ENCODE measurements around the gene DPAGT1. TPM values are rescaled to one million over a fixed set of nuclear protein-coding genes. Genes with fewer than 3 reads are reported as not detected.
A peak's percentile ranks its signal among the peaks of the same experiment; 100 is the strongest.
"Not testable (repeated sequence)": the region's sequence is repeated elsewhere in the genome, so short reads cannot be mapped to it uniquely, and the experiment has no call there.

Gene DPAGT1
- total RNA-seq, 1 donor from 2014 or later, result 15.4 TPM

- H3K27ac ChIP-seq (replicated peaks), result no peak overlapping the region
- no peak for DNase-seq
- no peak overlapping the region for H3K4me3 ChIP-seq
- H3K27me3 ChIP-seq (ENCODE audit: low read depth), result no peaks in the 10 kb centered on the region
- TF ChIP-seq CTCF (IDR thresholded peaks at IDR 0.05; ENCODE audit: borderline replicate concordance), result no peak
- H3K9me3 ChIP-seq (replicated peaks), result no peaks in the 10 kb centered on the region
- H3K4me1 ChIP-seq, result no peaks in the 10 kb centered on the region
- intact Hi-C loops (cut with micrococcal nuclease), result no loop called here
- peaks cover 99% of the 10 kb centered on the region for H3K36me3 ChIP-seq
Observed at GRCh38 chr11:119077839-119078238, 23.8 kb downstream of the DPAGT1 start.

- Histone ChIP-seq H3K36me3 (peaks cover 32% of the 10 kb centered on the region), H3K27me3 (ENCODE audit: low read depth) (no peaks in the 10 kb centered on the region), H3K9me3 (replicated peaks) (no peaks in the 10 kb centered on the region), H3K4me3 (peak within 1 kb of the TSS; percentile 94), H3K27ac (replicated peaks) (peak within 1 kb of the TSS; percentile 91), H3K4me1 (peaks cover 44% of the 10 kb centered on the region)
- DNase-seq, result peak; percentile 99
- no peak for TF ChIP-seq CTCF (IDR thresholded peaks at IDR 0.05; ENCODE audit: borderline replicate concordance)
- intact Hi-C loops (cut with micrococcal nuclease), result no loop called here
Observed at GRCh38 chr11:119067371-119068222, 34.1 kb downstream of the DPAGT1 start, which contains the start of gene VPS11. Gene VPS11, plus strand, starts transcription at chr11:119067818. Its CDS starts 6 bp downstream, at chr11:119067824.

GRCh38 chr11:119065369-119065768, 36.3 kb downstream of the DPAGT1 start:
- no peak for TF ChIP-seq CTCF (IDR thresholded peaks at IDR 0.05; ENCODE audit: borderline replicate concordance)
- Histone ChIP-seq H3K27ac (replicated peaks) (no peak overlapping the region), H3K27me3 (ENCODE audit: low read depth) (no peaks in the 10 kb centered on the region), H3K4me3 (no peak overlapping the region), H3K36me3 (peaks cover 10% of the 10 kb centered on the region), H3K9me3 (replicated peaks) (no peaks in the 10 kb centered on the region), H3K4me1 (peaks cover 52% of the 10 kb centered on the region)
- intact Hi-C loops (cut with micrococcal nuclease), result no loop called here
- no peak for DNase-seq

- Histone ChIP-seq H3K4me3 (no peak overlapping the region), H3K27me3 (ENCODE audit: low read depth) (no peaks in the 10 kb centered on the region), H3K36me3 (peaks cover 5% of the 10 kb centered on the region), H3K9me3 (replicated peaks) (no peaks in the 10 kb centered on the region), H3K27ac (replicated peaks) (peak overlapping the region; percentile 3), H3K4me1 (peaks cover 40% of the 10 kb centered on the region)
- intact Hi-C loops (cut with micrococcal nuclease), result no loop called here
- DNase-seq, result no peak
- TF ChIP-seq CTCF (IDR thresholded peaks at IDR 0.05; ENCODE audit: borderline replicate concordance), result no peak
Observed at GRCh38 chr11:119062779-119063178, 38.9 kb downstream of the DPAGT1 start.

GRCh38 chr11:119061256-119061655, 40.4 kb downstream of the DPAGT1 start:
- no peak for TF ChIP-seq CTCF (IDR thresholded peaks at IDR 0.05; ENCODE audit: borderline replicate concordance)
- peaks cover 5% of the 10 kb centered on the region for H3K36me3 ChIP-seq
- H3K4me3 ChIP-seq, result no peak overlapping the region
- H3K27ac ChIP-seq (replicated peaks), result no peak overlapping the region
- no peaks in the 10 kb centered on the region for H3K27me3 ChIP-seq (ENCODE audit: low read depth)
- H3K4me1 ChIP-seq, result peaks cover 40% of the 10 kb centered on the region
- DNase-seq, result no peak
- intact Hi-C loops (cut with micrococcal nuclease), result no loop called here
- no peaks in the 10 kb centered on the region for H3K9me3 ChIP-seq (replicated peaks)

- H3K36me3 ChIP-seq, result peaks cover 14% of the 10 kb centered on the region
- H3K27me3 ChIP-seq (ENCODE audit: low read depth); H3K27ac ChIP-seq (replicated peaks); H3K9me3 ChIP-seq (replicated peaks); H3K4me3 ChIP-seq; intact Hi-C loops (cut with micrococcal nuclease); DNase-seq: not testable (repeated sequence)
- peaks cover 49% of the 10 kb centered on the region for H3K4me1 ChIP-seq
Observed at GRCh38 chr11:119059128-119059527, 42.5 kb downstream of the DPAGT1 start.
